Right lobe of liver (tissue), 6 donors: ENCODE measurements around the gene CAPZB. TPM values are rescaled to one million over a fixed set of nuclear protein-coding genes. Genes with fewer than 3 reads are reported as not detected.

ENCODE experiments used
- ATAC-seq, 4 donors: fragments of 200-7000 bp; cut with Tn5 transposase; one replicate each; pipeline ENCODE4 v1.9.1; 2020; ENCODE audit warnings: mild to moderate bottlenecking in 4 of 4, moderate library complexity in 4 of 4
- DNase-seq, 3 donors: peaks; one replicate each; pipeline ENCODE4 v3.0.0-alpha.2; 2020
- H3K27ac ChIP-seq, 3 donors: fragments of 200-600 bp; one replicate each; pipeline ENCODE4 v1.8.0; 2022
- H3K27me3 ChIP-seq, 2 donors: fragments of 200-600 bp; one replicate each; pipeline ENCODE4 v1.8.0; 2022
- H3K36me3 ChIP-seq, 4 donors: fragments of 200-600 bp; sonication (generic) in 1 of 4; one replicate each; pipeline versions ENCODE4 v1.5.1 to v1.8.0; 2017 to 2022; ENCODE audit warnings: control low read depth in 1 of 4
- H3K4me1 ChIP-seq, 4 donors: fragments of 200-600 bp; sonication (generic) in 1 of 4; one replicate each; pipeline versions ENCODE4 v1.5.1 to v1.8.0; 2017 to 2022; ENCODE audit warnings: control low read depth in 1 of 4
- H3K4me3 ChIP-seq, 3 donors: fragments of 200-600 bp; one replicate each; pipeline ENCODE4 v1.8.0; 2022
- H3K9me3 ChIP-seq, 4 donors: fragments of 200-600 bp; sonication (generic) in 1 of 4; one replicate each; pipeline versions ENCODE4 v1.5.1 to v1.8.0; 2017 to 2022; ENCODE audit warnings: control low read depth in 1 of 4
- CTCF ChIP-seq, 4 donors: fragments of 200-600 bp in 3 of 4; fragments of 450-650 bp in 1 of 4; IDR thresholded peaks; one replicate each; pipeline versions ENCODE4 v1.5.1 to v1.8.0; 2016 to 2022; ENCODE audit warnings: antibody characterized with exemption in 4 of 4, mild to moderate bottlenecking in 2 of 4
- POLR2A ChIP-seq: fragments of 450-650 bp; IDR thresholded peaks from one replicate; pipeline ENCODE4 v1.6.1; 2017; ENCODE audit warnings: antibody characterized with exemption, mild to moderate bottlenecking
- WGBS: methylation state at CpG from one replicate; pipeline ENCODE4 v1.1.6; 2018; ENCODE audit warnings: low coverage, low lambda C conversion rate; ENCODE audit not compliant: insufficient coverage; ENCODE audit errors: missing lambda C conversion rate; 5-methylcytosine and 5-hydroxymethylcytosine counted together
- intact Hi-C, 2 donors: fragments of 100-400 bp; cut with DNase I; formaldehyde crosslinking; loops; one replicate each; pipeline versions ENCODE4 v1.11.2 to v1.14.1; 2022
- total RNA-seq, 6 experiments: library from RNA; depleted of rRNA in 2 of 6; stranded (reverse); fragments of >200 nt in 2 of 6; fragmentation: NEBNext Ultra II Directional in 3 of 6; extraction: Animal tissue kit (Norgen Biotek cat#: 25700) in 3 of 6; gene quantifications; one replicate each; pipeline versions ENCODE4 v1.1.0 to v1.2.4, GENCODE V29; 2016 to 2023
- donor health status: DM: no; HTN: yes; CAD: no.
- donor health status: DM: no; HTN: no; CAD: no.
- donor health status: DM: no; HTN: no; CAD: no.
- donor health status: DM: no; HTN: yes; CAD: no.
- donor health status: DM: no; HTN: yes; CAD: no.

Gene CAPZB
- total RNA-seq, 6 experiments from 2014 or later = 53.5 to 117 (median 88.0) TPM

GRCh38 chr1:19370453-19371170 lies 114.7 kb downstream of the CAPZB start:
- no peak for TF ChIP-seq CTCF (IDR thresholded peaks at IDR 0.05)
- TF ChIP-seq POLR2A = no peak

GRCh38 chr1:19369396-19370090 lies 115.8 kb downstream of the CAPZB start:
- Histone ChIP-seq H3K36me3 (peaks cover 0 to 7% (median 0%) of the 10 kb centered on the region in 4 donors), H3K27ac (no peak overlapping the region), H3K4me1 (peaks cover 0 to 18% (median 0%) of the 10 kb centered on the region in 4 donors), H3K27me3 (no peaks in the 10 kb centered on the region), H3K9me3 (no peaks in the 10 kb centered on the region), H3K4me3 (no peak overlapping the region)
- DNase-seq (no peak), ATAC-seq (no peak)
- 83% methylated on average over 1 of the region's 16 CpGs for WGBS
- TF ChIP-seq CTCF (IDR thresholded peaks at IDR 0.05) (no peak), POLR2A (no peak)
- intact Hi-C loops = no loop called here

More at GRCh38 chr1:19370453-19371170, 114.7 kb downstream of the CAPZB start:
- intact Hi-C loops = no loop called here
- 68% methylated on average over 6 of the region's 13 CpGs for WGBS
- Histone ChIP-seq H3K27ac (no peak overlapping the region), H3K36me3 (peaks cover 0 to 7% (median 0%) of the 10 kb centered on the region in 4 donors), H3K27me3 (no peaks in the 10 kb centered on the region), H3K9me3 (no peaks in the 10 kb centered on the region), H3K4me1 (peaks cover 0 to 16% (median 0%) of the 10 kb centered on the region in 4 donors), H3K4me3 (no peak overlapping the region)
- DNase-seq (no peak), ATAC-seq (no peak)

GRCh38 chr1:19368964-19369363 lies 116.4 kb downstream of the CAPZB start:
- TF ChIP-seq CTCF (IDR thresholded peaks at IDR 0.05) = no peak
- no peak for TF ChIP-seq POLR2A
- H3K9me3 ChIP-seq = no peaks in the 10 kb centered on the region
- intact Hi-C loops = no loop called here
- H3K27ac ChIP-seq = no peak overlapping the region
- no peak for DNase-seq
- peaks cover 0 to 2% (median 0%) of the 10 kb centered on the region in 4 donors for H3K36me3 ChIP-seq
- H3K4me3 ChIP-seq = no peak overlapping the region
- no peaks in the 10 kb centered on the region for H3K27me3 ChIP-seq
- peaks cover 0 to 24% (median 0%) of the 10 kb centered on the region in 4 donors for H3K4me1 ChIP-seq
- ATAC-seq = no peak
- 70% methylated on average over 3 of the region's 5 CpGs for WGBS

GRCh38 chr1:19368050-19368449 lies 117.3 kb downstream of the CAPZB start:
- Histone ChIP-seq H3K36me3 (no peaks in the 10 kb centered on the region), H3K9me3 (no peaks in the 10 kb centered on the region), H3K4me3 (no peak overlapping the region), H3K4me1 (peaks cover 0 to 31% (median 0%) of the 10 kb centered on the region in 4 donors), H3K27me3 (no peaks in the 10 kb centered on the region), H3K27ac (peak overlapping the region in 1 of 3 donors; percentile 18)
- TF ChIP-seq CTCF (IDR thresholded peaks at IDR 0.05) (no peak), POLR2A (no peak)
- ATAC-seq (peak in 2 of 4 donors; percentile 4 to 21), DNase-seq (no peak)
- 60% methylated on average over 1 of the region's 5 CpGs for WGBS
- intact Hi-C loops = no loop called here
